Kidney epithelial cell (primary cell): ENCODE measurements around the gene TRIP13. TPM values are rescaled to one million over a fixed set of nuclear protein-coding genes. Genes with fewer than 3 reads are reported as not detected.
A peak's percentile ranks its signal among the peaks of the same experiment; 100 is the strongest.

Experiments
- DNase-seq: peaks from one replicate; pipeline ENCODE4 v3.0.0-alpha.2; 2010; ENCODE audit warnings: low read depth
- H3K27me3 ChIP-seq: 2 replicates; pipeline ENCODE4 v1.6.0; 2011; ENCODE audit warnings: low read length; ENCODE audit not compliant: control insufficient read depth, insufficient read depth
- H3K36me3 ChIP-seq: 2 replicates; pipeline ENCODE4 v1.5.1; 2011; ENCODE audit warnings: low read length; ENCODE audit not compliant: control insufficient read depth, insufficient read depth
- H3K4me3 ChIP-seq: 2 replicates; pipeline ENCODE4 v1.5.1; 2011; ENCODE audit warnings: low read depth, mild to moderate bottlenecking, control low read depth, low read length
- CTCF ChIP-seq: IDR thresholded peaks from 2 replicates; pipeline ENCODE4 v1.5.1; 2011; ENCODE audit warnings: mild to moderate bottlenecking, moderate library complexity, low read length, control low read depth, inconsistent platforms; ENCODE audit not compliant: insufficient read depth, poor library complexity, severe bottlenecking
- total RNA-seq: library from RNA; depleted of rRNA; stranded (reverse); fragments of >200 nt; gene quantifications from 2 replicates; pipeline ENCODE4 v1.2.3, GENCODE V29; 2015

The TRIP13 gene
- total RNA-seq, 1 donor from 2014 or later = 7.4 TPM

- H3K36me3 ChIP-seq = peaks cover 4% of the 10 kb centered on the region
- DNase-seq = no peak
- H3K4me3 ChIP-seq = no peak overlapping the region
- no peak for TF ChIP-seq CTCF
- H3K27me3 ChIP-seq = no peaks in the 10 kb centered on the region
These were observed 26.8 kb downstream of the TRIP13 start for GRCh38 chr5:919356-920000.

GRCh38 chr5:920321-920720 lies 27.6 kb downstream of the TRIP13 start:
- Histone ChIP-seq H3K27me3 (no peaks in the 10 kb centered on the region), H3K4me3 (no peak overlapping the region), H3K36me3 (peaks cover 4% of the 10 kb centered on the region)
- TF ChIP-seq CTCF = no peak
- DNase-seq = no peak

- Histone ChIP-seq H3K4me3 (no peak overlapping the region), H3K27me3 (peaks cover 4% of the 10 kb centered on the region), H3K36me3 (no peaks in the 10 kb centered on the region)
- TF ChIP-seq CTCF = no peak
- no peak for DNase-seq
These were observed 29.1 kb downstream of the TRIP13 start for GRCh38 chr5:921456-922435.

- Histone ChIP-seq H3K36me3 (no peaks in the 10 kb centered on the region), H3K4me3 (no peak overlapping the region), H3K27me3 (peaks cover 10% of the 10 kb centered on the region)
- TF ChIP-seq CTCF = no peak
- DNase-seq = no peak
These were observed 30.0 kb downstream of the TRIP13 start for GRCh38 chr5:922436-923280.

- no peak overlapping the region for H3K4me3 ChIP-seq
- no peak for DNase-seq
- peaks cover 10% of the 10 kb centered on the region for H3K27me3 ChIP-seq
- H3K36me3 ChIP-seq = no peaks in the 10 kb centered on the region
- TF ChIP-seq CTCF = peak; percentile 93
These were observed 30.7 kb downstream of the TRIP13 start for GRCh38 chr5:923281-923873.
